Measurements from ENCODE around the gene WDR6. TPM values are rescaled to one million over a fixed set of nuclear protein-coding genes. Genes with fewer than 3 reads are reported as not detected.

The WDR6 gene
- total RNA-seq, 1 experiment from 2014 or later, result 213 TPM

- TF ChIP-seq, protein P1, sequence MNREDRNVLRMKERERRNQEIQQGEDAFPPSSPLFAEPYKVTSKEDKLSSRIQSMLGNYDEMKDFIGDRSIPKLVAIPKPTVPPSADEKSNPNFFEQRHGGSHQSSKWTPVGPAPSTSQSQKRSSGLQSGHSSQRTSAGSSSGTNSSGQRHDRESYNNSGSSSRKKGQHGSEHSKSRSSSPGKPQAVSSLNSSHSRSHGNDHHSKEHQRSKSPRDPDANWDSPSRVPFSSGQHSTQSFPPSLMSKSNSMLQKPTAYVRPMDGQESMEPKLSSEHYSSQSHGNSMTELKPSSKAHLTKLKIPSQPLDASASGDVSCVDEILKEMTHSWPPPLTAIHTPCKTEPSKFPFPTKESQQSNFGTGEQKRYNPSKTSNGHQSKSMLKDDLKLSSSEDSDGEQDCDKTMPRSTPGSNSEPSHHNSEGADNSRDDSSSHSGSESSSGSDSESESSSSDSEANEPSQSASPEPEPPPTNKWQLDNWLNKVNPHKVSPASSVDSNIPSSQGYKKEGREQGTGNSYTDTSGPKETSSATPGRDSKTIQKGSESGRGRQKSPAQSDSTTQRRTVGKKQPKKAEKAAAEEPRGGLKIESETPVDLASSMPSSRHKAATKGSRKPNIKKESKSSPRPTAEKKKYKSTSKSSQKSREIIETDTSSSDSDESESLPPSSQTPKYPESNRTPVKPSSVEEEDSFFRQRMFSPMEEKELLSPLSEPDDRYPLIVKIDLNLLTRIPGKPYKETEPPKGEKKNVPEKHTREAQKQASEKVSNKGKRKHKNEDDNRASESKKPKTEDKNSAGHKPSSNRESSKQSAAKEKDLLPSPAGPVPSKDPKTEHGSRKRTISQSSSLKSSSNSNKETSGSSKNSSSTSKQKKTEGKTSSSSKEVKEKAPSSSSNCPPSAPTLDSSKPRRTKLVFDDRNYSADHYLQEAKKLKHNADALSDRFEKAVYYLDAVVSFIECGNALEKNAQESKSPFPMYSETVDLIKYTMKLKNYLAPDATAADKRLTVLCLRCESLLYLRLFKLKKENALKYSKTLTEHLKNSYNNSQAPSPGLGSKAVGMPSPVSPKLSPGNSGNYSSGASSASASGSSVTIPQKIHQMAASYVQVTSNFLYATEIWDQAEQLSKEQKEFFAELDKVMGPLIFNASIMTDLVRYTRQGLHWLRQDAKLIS (CRISPR knock-in tag; IDR thresholded peaks at IDR 0.05; ENCODE audit: borderline replicate concordance), result no peak
- TF ChIP-seq OVOL2 (CRISPR knock-in tag; IDR thresholded peaks at IDR 0.05; ENCODE audit: borderline replicate concordance), result no peak
- no peak for TF ChIP-seq ZNF281 (CRISPR knock-in tag; IDR thresholded peaks at IDR 0.05)
- TF ChIP-seq, protein P2, sequence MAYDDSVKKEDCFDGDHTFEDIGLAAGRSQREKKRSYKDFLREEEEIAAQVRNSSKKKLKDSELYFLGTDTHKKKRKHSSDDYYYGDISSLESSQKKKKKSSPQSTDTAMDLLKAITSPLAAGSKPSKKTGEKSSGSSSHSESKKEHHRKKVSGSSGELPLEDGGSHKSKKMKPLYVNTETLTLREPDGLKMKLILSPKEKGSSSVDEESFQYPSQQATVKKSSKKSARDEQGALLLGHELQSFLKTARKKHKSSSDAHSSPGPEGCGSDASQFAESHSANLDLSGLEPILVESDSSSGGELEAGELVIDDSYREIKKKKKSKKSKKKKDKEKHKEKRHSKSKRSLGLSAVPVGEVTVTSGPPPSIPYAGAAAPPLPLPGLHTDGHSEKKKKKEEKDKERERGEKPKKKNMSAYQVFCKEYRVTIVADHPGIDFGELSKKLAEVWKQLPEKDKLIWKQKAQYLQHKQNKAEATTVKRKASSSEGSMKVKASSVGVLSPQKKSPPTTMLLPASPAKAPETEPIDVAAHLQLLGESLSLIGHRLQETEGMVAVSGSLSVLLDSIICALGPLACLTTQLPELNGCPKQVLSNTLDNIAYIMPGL (CRISPR knock-in tag; IDR thresholded peaks at IDR 0.05), result no peak
Observed at GRCh38 chr3:49032646-49033304, 25.6 kb downstream of the WDR6 start (continued).

GRCh38 chr3:49034650-49035049 is 27.5 kb downstream of the WDR6 start:
- H3K9me3 Mint-ChIP-seq, result no peaks in the 10 kb centered on the region
- TF ChIP-seq, protein P1 (CRISPR knock-in tag; IDR thresholded peaks at IDR 0.05; ENCODE audit: borderline replicate concordance), result no peak
- TF ChIP-seq, protein P3, sequence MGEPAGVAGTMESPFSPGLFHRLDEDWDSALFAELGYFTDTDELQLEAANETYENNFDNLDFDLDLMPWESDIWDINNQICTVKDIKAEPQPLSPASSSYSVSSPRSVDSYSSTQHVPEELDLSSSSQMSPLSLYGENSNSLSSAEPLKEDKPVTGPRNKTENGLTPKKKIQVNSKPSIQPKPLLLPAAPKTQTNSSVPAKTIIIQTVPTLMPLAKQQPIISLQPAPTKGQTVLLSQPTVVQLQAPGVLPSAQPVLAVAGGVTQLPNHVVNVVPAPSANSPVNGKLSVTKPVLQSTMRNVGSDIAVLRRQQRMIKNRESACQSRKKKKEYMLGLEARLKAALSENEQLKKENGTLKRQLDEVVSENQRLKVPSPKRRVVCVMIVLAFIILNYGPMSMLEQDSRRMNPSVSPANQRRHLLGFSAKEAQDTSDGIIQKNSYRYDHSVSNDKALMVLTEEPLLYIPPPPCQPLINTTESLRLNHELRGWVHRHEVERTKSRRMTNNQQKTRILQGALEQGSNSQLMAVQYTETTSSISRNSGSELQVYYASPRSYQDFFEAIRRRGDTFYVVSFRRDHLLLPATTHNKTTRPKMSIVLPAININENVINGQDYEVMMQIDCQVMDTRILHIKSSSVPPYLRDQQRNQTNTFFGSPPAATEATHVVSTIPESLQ (CRISPR knock-in tag; IDR thresholded peaks at IDR 0.05), result no peak
- TF ChIP-seq NR1H2 (CRISPR knock-in tag; IDR thresholded peaks at IDR 0.05) (no peak), GABPB1 (CRISPR knock-in tag; IDR thresholded peaks at IDR 0.05) (no peak), CDX4 (CRISPR knock-in tag; IDR thresholded peaks at IDR 0.05; ENCODE audit: borderline replicate concordance) (no peak), GTF2I (CRISPR knock-in tag; conservative IDR thresholded peaks at IDR 0.05) (no peak), EMX1 (CRISPR knock-in tag; IDR thresholded peaks at IDR 0.05) (no peak), CREB1 (CRISPR knock-in tag; IDR thresholded peaks at IDR 0.05) (no peak)
- TF ChIP-seq, protein P4, sequence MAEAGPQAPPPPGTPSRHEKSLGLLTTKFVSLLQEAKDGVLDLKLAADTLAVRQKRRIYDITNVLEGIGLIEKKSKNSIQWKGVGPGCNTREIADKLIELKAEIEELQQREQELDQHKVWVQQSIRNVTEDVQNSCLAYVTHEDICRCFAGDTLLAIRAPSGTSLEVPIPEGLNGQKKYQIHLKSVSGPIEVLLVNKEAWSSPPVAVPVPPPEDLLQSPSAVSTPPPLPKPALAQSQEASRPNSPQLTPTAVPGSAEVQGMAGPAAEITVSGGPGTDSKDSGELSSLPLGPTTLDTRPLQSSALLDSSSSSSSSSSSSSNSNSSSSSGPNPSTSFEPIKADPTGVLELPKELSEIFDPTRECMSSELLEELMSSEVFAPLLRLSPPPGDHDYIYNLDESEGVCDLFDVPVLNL (CRISPR knock-in tag; IDR thresholded peaks at IDR 0.05; ENCODE audit: borderline replicate concordance, low read depth), result no peak
- POLR2A ChIA-PET, result no interaction called here
- H3K4me3 Mint-ChIP-seq, result no peak overlapping the region
- DNase-seq (ENCODE audit: low spot score), result no peak
- H3K27ac Mint-ChIP-seq, result no peak overlapping the region
- H3K36me3 Mint-ChIP-seq, result peaks cover 39% of the 10 kb centered on the region
- CTCF ChIA-PET, result interaction anchor here (0.8 kb wide), 1 partner anchor 47 kb away, joined by 3 read pairs; no protein-coding TSS in a partner anchor
- no peak for ATAC-seq
- no peaks in the 10 kb centered on the region for H3K4me1 Mint-ChIP-seq
- no peaks in the 10 kb centered on the region for H3K27me3 Mint-ChIP-seq (ENCODE audit: low read depth)
